K562 (cell line): ENCODE measurements around the gene NTSR1. TPM values are rescaled to one million over a fixed set of nuclear protein-coding genes. Genes with fewer than 3 reads are reported as not detected.

Experiments
- ATAC-seq: fragments of 200-7000 bp; cut with Tn5 transposase; 3 replicates; pipeline ENCODE4 v1.9.1; 2020; ENCODE audit warnings: moderate library complexity
- BruUV-seq: library from RNA; stranded (reverse); fragments of 400-500 nt; replicated peaks from 2 replicates; lab custom pipeline; 2021; lab: Mats Ljungman, UMichigan
- CTCF ChIA-PET: fragments of 300-600 bp; formaldehyde crosslinking; extraction: SDS; loops from one replicate; lab custom pipeline; 2021; ENCODE audit warnings: low intra/inter-chr PET ratio; lab: Yijun Ruan, JAX
- POLR2A ChIA-PET: fragments of 300-600, 350-650 bp; sonication (Branson Sonifier 250); formaldehyde crosslinking; extraction: SDS; loops from one replicate; lab custom pipeline; 2021; ENCODE audit warnings: antibody characterized with exemption, inconsistent platforms; lab: Yijun Ruan, JAX
- DNase-seq, 4 experiments: peaks; one replicate each; pipeline versions ENCODE4 v3.0.0 to v3.0.0-alpha.2; 2011 to 2018; ENCODE audit warnings: low spot score in 3 of 4, mixed read lengths in 3 of 4; ENCODE audit errors: extremely low read depth in 1 of 4
- FAIRE-seq: peaks from 2 replicates; lab custom pipeline; 2011; peaks lifted over from hg19 to GRCh38; lab: Jason Lieb, UNC
- H2AFZ ChIP-seq: 2 replicates; pipeline ENCODE4 v1.6.0; 2011; ENCODE audit warnings: low read depth, low read length, control low read depth, inconsistent platforms
- H3K27ac ChIP-seq: fragments of 200-600 bp; 3 replicates; pipeline ENCODE4 v1.8.0; 2011; ENCODE audit warnings: low read depth, mild to moderate bottlenecking, control low read depth, inconsistent platforms, low read length, moderate library complexity, mixed read lengths; ENCODE audit errors: extremely low read depth
- H3K27me3 ChIP-seq, 2 experiments: fragments of 300-600 bp in 1 of 2; 2 replicates in 1 of 2; 3 replicates in 1 of 2; pipeline versions ENCODE4 v1.6.0 to v1.8.0; 2011; ENCODE audit warnings: inconsistent platforms in 2 of 2, low read length in 2 of 2, mild to moderate bottlenecking in 1 of 2, mixed read lengths in 1 of 2, moderate library complexity in 1 of 2; ENCODE audit not compliant: control insufficient read depth in 2 of 2, insufficient read depth in 2 of 2
- H3K36me3 ChIP-seq: fragments of 300-600 bp; 3 replicates; pipeline ENCODE4 v1.8.0; 2011; ENCODE audit warnings: mild to moderate bottlenecking, low read length, inconsistent platforms; ENCODE audit not compliant: control insufficient read depth, insufficient read depth
- H3K4me1 ChIP-seq, 2 experiments: fragments of 200-600 bp in 1 of 2; replicated peaks in 1 of 2; 2 replicates in 1 of 2; 3 replicates in 1 of 2; pipeline versions ENCODE4 v1.5.1 to v1.8.0; 2011; ENCODE audit warnings: inconsistent platforms in 2 of 2, low read length in 2 of 2, mild to moderate bottlenecking in 1 of 2, mixed read lengths in 1 of 2, moderate library complexity in 1 of 2; ENCODE audit not compliant: control insufficient read depth in 2 of 2, insufficient read depth in 2 of 2
- H3K4me2 ChIP-seq: 2 replicates; pipeline ENCODE4 v1.6.1; 2011; ENCODE audit warnings: low read length, control low read depth, inconsistent platforms, mixed read lengths; ENCODE audit not compliant: insufficient read depth
- H3K4me3 ChIP-seq: fragments of 200-600 bp; sonication (generic), shearing (Covaris generic); 2 replicates; pipeline ENCODE4 v1.5.1; 2016; ENCODE audit warnings: control low read depth, inconsistent platforms
- H3K79me2 ChIP-seq: fragments of 200-600 bp; 3 replicates; pipeline ENCODE4 v1.8.0; 2011; ENCODE audit warnings: low read length, inconsistent platforms; ENCODE audit not compliant: control insufficient read depth, insufficient read depth
- H3K9ac ChIP-seq, 2 experiments: 2 replicates each; pipeline versions ENCODE4 v1.6.0 to v1.6.1; 2011; ENCODE audit warnings: low read depth in 2 of 2, low read length in 2 of 2, control low read depth in 1 of 2, inconsistent platforms in 1 of 2, mild to moderate bottlenecking in 1 of 2, mixed read lengths in 1 of 2; ENCODE audit not compliant: insufficient read depth in 1 of 2
- H3K9me1 ChIP-seq: one replicate; pipeline ENCODE4 v1.6.0; 2011; ENCODE audit warnings: inconsistent platforms, mild to moderate bottlenecking, low read length, moderate library complexity; ENCODE audit not compliant: control insufficient read depth, insufficient read depth
- H3K9me3 ChIP-seq: replicated peaks from 2 replicates; pipeline ENCODE4 v1.5.1; 2011; ENCODE audit warnings: low read depth, low read length, inconsistent platforms; ENCODE audit not compliant: control insufficient read depth, insufficient read depth
- H4K20me1 ChIP-seq: replicated peaks from 2 replicates; pipeline ENCODE4 v1.6.1; 2011; ENCODE audit warnings: low read length, inconsistent platforms, mixed read lengths; ENCODE audit not compliant: control insufficient read depth, insufficient read depth
- THRAP3 ChIP-seq: fragments of 450-650 bp; IDR thresholded peaks from 2 replicates; pipeline ENCODE4 v1.6.1; 2016; ENCODE audit warnings: mild to moderate bottlenecking, inconsistent platforms, borderline replicate concordance
- ZBTB49 ChIP-seq: sonication (generic); formaldehyde crosslinking; IDR thresholded peaks from 2 replicates; pipeline ENCODE4 v1.8.0; 2022; ENCODE audit warnings: missing genetic modification reagents, mild to moderate bottlenecking, borderline replicate concordance
- WGBS: fragments of 100-300 bp; shearing (Covaris generic); methylation state at CpG from one replicate; pipeline ENCODE4 v1.1.6; 2016; ENCODE audit warnings: low coverage, mixed read lengths; ENCODE audit not compliant: insufficient coverage; ENCODE audit errors: missing lambda C conversion rate; 5-methylcytosine and 5-hydroxymethylcytosine counted together
- in situ Hi-C: fragments of 300-500 bp; cut with MboI; formaldehyde crosslinking; loops from 4 replicates; pipeline ENCODE4 v1.15.0; 2018; ENCODE audit warnings: inconsistent platforms, mixed read lengths
- intact Hi-C: fragments of 100-400 bp; cut with micrococcal nuclease; formaldehyde crosslinking; loops from 2 replicates; pipeline ENCODE4 v1.14.2; 2022
- polyA plus RNA-seq, 8 experiments: library from polyadenylated mRNA; depleted of rRNA in 4 of 8; stranded (reverse) in 5 of 8; unstranded in 3 of 8; fragments of >200 nt; fragmentation: Nextera tagmentation in 2 of 8; fragmentation: Illumina TruSeq in 1 of 8; extraction: Ambion mirVana in 2 of 8; extraction: Trizol in 1 of 8; gene quantifications; 2 replicates each; pipeline versions ENCODE4 v1.2.1 to v1.2.3, GENCODE V29; 2011 to 2014; ENCODE audit warnings: inconsistent platforms in 1 of 8, missing spikeins in 1 of 8
- total RNA-seq, 7 experiments: library from RNA; depleted of rRNA in 6 of 7; stranded (reverse); fragments of >200 nt in 6 of 7; fragmentation: Illumina TruSeq in 2 of 7; extraction: Trizol in 2 of 7; gene quantifications; 2 replicates each; pipeline versions ENCODE4 v1.2.1 to v1.2.3, GENCODE V29; 2011 to 2021; ENCODE audit warnings: low replicate concordance in 1 of 7

Gene NTSR1
- total and polyA plus RNA-seq, 9 of the 15 experiments (the other 6 are each of a cell fraction or from before 2014, with no cell fraction given) = 0.04 to 0.40 (median 0.13) TPM; not detected in 3

- ATAC-seq (no peak), DNase-seq (no peak), FAIRE-seq (no peak)
- no peaks in the 10 kb centered on the region for H3K9me3 ChIP-seq
- peaks cover 3% of the 10 kb centered on the region for H3K9me1 ChIP-seq
- no peak overlapping the region for H2AFZ ChIP-seq
- BruUV-seq = no TSS peak
- 0% methylated on average over 2 of the region's 2 CpGs for WGBS
- ChIA-PET CTCF (no interaction called here), POLR2A (no interaction called here)
- peaks cover 34 to 39% of the 10 kb centered on the region in 2 experiments for H3K27me3 ChIP-seq
- no peaks in the 10 kb centered on the region for H3K79me2 ChIP-seq
- no peak overlapping the region for H3K9ac ChIP-seq
- TF ChIP-seq THRAP3 = no peak
- TF ChIP-seq ZBTB49 (CRISPR knock-in tag) = no peak
- H3K36me3 ChIP-seq = no peaks in the 10 kb centered on the region
- intact Hi-C loops = no loop called here
- no peak overlapping the region for H3K4me3 ChIP-seq
- no peaks in the 10 kb centered on the region for H4K20me1 ChIP-seq
- in situ Hi-C loops = no loop called here
- no peak overlapping the region for H3K4me2 ChIP-seq
- peaks cover 6 to 24% of the 10 kb centered on the region in 2 experiments; a peak in 4 of 5 replicates for H3K4me1 ChIP-seq
- H3K27ac ChIP-seq = no peak overlapping the region
Measured at GRCh38 chr20:62748311-62748710, 39.7 kb downstream of the NTSR1 start.
